ELF-1 (cell line): ENCODE results near the gene NPRL2.

ENCODE experiments used
- DNase-seq: peaks from one replicate; pipeline ENCODE4 v3.0.0-alpha.2; 2016; ENCODE audit warnings: low read depth, low spot score

NPRL2 gene

GRCh38 chr3:50373146-50374051 lies 22.8 kb upstream of the NPRL2 start:
- DNase-seq, result no peak

DNA sequence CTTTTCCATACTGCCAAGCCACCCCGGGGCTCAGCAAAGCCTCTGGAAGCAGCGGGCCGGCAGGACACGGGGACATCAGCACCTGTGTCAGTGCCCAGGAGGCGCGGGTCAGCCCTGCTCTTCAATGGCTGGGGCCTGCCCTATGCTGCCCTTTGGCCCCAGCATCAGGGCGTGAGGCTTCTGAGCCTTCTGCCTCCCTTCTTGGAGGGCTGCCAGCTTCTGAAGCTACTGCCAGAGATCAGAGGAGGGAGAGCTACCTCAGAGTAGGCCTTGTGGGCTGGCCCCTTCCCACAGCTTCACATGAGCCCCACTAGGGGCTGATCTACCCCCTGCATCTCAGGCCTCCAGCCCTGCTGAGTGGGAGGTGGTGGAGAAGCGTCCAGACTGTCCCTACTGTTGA lies 21.8 kb upstream of the NPRL2 start:
- DNase-seq, result no peak

- DNase-seq, result no peak
Observed at GRCh38 chr3:50371133-50371685, 20.6 kb upstream of the NPRL2 start.

DNA sequence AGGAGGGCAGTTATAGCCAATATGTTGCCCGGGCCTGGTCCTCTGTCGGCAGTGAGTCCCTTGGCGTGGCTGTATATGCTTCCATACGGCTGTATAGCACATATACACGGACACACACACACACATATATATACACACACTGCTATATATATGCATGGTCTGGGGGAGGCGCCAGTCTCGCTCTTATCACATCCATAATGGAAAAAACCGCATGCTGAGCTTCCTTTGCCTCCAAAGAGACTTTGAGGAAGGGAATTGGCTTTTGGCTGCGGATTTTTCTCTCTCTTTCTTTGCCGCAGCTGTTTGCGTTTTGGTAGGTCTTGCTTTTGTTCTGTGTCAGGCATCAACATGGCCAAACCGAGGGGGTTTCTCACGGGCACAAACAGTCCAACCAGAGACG lies 20.0 kb upstream of the NPRL2 start:
- DNase-seq, result no peak

DNA sequence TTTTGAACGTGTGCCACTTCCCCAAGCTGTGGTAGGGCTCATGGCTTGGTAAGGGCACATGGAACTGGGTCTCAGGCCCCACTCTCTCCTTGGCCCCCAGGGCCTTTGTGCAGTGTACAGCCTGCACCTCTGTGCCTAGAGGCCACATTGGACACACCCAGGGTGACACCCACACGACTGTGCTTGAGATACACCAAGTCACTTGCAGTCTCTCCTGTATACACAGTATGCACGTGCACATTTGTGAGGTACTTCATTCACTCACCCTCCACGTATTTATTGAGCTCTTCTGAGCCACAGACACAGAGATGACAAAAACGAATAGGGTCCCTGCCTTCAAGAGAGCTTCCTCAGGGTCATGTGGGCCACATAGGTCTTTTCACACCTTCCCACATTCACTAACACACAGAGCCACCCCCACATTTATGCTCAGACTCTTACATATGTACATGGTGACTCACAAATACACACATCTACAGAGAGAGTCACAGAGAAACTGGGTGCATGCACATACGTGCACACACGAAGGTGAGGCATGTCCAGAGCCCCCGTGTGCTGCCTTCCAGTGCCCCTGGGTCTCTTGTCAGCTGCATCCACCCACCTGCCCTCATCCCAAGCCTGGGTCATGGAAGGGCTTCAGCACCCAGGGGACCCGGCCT lies 18.6 kb upstream of the NPRL2 start:
- DNase-seq, result no peak

- no peak for DNase-seq
Observed at GRCh38 chr3:50365842-50366220, 15.3 kb upstream of the NPRL2 start.

GRCh38 chr3:50365080-50365841 lies 14.7 kb upstream of the NPRL2 start:
- peak; percentile 81 for DNase-seq

DNA sequence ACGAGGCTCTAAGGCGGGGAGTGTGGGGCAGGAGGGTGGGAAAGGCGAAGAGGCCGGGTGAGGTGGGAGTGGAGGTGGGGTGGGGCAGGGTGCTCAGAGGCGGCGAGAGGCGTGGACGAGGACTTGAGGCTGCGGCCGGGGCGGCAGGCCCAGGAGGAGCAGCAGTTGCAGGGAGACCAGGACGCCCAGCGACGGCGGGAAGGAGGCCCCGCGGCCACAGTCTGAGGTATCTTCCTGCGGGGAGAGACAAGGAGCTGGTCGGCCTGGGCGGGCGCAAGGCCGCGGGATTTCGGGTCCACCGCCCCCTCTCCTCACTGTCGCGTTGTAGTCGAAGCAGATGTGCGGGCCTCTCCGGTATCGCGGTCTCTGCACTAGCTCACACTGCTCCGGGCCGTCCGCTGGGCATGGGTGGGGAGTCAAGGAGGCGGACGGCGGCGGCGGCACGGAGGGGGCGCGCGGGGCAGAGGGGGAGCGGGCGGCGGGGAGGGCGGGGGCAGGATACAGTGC lies 14.1 kb upstream of the NPRL2 start:
- peak; percentile 34 for DNase-seq

DNA sequence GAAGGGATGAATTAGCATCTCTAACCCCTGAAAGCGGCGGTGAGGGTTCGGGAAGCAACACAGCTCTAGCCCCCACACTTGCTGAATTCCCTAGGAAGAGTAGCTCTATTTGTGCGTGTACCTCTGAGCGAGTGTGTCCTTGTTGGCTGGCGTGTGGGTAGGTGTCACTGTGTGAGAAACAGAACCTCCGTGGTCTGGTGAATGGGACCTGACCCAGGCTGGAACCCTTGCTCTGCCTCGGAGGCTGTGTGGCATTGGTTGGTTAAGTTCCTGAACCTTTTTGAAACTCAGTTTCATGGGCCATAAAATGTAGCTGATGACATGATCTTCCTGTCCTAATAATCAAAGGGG lies 9.2 kb upstream of the NPRL2 start:
- DNase-seq, result no peak

- DNase-seq, result peak; percentile 97
Observed at GRCh38 chr3:50358911-50359759, 8.6 kb upstream of the NPRL2 start, which contains the start of gene TMEM115. Gene TMEM115 (minus strand): TSS chr3:50359521. CDS start chr3:50359063, 458 bp downstream.

- no peak for DNase-seq
Observed at GRCh38 chr3:50358355-50358910, 7.9 kb upstream of the NPRL2 start.

GRCh38 chr3:50357481-50357880 lies 6.9 kb upstream of the NPRL2 start:
- no peak for DNase-seq

DNA sequence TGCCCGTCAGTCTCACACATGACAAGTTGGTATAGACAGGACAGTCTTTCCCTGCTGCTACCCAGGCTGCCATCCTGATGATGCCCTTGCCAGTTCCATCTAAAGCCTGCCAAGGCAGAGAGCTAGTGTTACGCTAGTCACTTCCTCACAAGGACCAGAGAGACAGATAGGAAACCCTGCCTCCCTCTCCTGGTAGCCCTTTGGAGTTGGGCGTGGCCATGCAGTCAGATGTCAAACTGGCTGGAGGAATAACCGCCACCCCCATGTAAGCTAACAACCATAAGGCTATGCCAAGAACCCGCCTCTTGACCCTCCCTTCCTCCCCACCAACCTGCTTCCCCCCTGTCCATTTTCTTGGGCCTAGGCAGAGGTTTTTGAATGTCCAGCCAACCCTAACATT lies 6.0 kb upstream of the NPRL2 start:
- no peak for DNase-seq

DNA sequence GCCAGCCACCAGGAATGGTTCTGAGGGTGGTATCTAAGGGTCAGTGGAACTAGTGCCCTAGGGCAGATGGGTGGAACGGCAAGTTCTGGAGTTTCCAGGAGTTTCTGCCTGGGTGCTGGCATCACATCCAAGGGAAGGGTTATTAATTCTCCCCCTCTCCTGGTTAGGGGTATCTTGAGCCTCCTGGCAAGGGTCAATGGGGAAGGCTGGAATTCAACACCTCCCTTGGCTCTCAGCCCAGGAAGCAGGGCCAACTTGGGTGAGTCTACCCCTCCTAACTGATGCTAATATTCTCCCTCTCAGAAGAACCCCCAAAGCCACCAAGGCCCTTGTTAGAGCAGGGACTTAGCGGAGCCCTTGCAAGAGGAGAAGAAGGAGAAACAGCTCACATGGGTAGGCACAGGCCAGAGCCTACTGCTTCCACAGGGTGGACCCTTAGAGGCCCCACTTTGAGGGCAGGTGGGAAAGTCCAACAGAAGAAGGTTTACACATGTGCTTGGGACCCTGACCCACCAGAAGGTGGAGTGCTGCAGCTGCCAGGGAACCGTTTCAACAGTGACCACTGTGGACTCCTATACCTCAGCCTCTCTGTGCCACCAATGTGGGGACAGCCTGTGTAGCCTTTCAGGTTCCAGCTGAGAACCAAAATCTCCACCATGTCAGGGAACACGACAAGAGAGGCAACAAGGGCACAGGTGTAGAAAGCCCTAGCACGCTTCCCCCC lies 5.4 kb upstream of the NPRL2 start:
- no peak for DNase-seq

GRCh38 chr3:50354850-50355249 lies 4.3 kb upstream of the NPRL2 start:
- no peak for DNase-seq

DNA sequence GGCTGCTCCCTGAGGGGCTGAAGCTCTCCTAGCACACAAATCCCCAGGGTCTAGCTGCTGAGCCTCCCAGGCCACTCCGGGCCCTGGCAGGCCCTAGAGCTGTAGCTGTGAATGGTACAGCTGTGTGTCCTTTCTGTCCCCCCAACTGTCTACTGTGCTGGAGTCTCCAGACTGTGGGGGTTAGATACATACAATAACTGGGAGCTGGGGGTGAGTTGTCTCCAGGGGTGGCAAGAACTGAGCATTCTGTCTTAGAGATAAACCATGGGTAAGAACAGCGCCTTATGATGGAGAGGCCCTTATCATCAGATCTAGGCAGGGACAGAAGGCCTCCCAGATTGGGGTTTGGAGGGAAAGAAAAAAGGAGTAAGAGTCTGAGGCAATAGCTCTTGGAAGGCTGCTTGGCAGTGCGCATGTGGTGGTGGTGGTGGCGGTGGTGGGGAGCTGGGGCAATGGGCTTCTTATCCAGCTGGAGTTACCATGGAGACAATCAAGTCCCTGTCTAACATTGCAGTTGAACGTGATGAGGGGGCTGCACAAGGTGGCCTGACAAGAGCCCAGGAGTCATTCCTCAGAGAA lies 3.7 kb upstream of the NPRL2 start:
- no peak for DNase-seq

DNA sequence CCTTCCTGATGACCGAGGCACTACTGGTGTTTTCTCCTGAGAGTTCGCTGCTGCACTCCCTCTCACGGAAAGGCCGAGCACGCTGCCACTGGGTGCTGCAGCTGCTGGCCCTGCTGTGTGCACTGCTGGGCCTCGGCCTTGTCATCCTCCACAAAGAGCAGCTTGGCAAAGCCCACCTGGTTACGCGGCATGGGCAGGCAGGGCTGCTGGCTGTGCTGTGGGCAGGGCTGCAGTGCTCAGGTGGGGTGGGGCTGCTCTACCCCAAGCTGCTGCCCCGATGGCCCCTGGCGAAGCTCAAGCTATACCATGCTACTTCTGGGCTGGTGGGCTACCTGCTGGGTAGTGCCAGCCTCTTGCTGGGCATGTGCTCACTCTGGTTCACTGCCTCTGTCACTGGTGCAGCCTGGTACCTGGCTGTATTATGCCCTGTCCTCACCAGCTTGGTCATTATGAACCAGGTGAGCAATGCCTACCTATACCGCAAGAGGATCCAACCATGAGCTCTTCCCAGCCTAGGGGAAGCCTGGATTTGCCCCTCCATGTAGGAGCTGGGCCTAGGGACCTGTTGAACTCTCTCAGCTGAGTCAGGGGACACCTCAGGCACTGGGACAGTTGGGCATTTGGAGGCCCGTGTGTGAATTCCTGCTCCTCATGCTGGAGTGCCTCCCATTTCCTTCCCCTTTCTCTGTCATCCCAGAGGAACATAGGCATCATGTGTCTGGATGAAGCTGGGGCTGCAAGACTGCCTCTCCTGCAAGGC lies 2.9 kb upstream of the NPRL2 start:
- DNase-seq, result no peak

GRCh38 chr3:50352781-50353180 lies 2.2 kb upstream of the NPRL2 start:
- DNase-seq, result no peak

DNA sequence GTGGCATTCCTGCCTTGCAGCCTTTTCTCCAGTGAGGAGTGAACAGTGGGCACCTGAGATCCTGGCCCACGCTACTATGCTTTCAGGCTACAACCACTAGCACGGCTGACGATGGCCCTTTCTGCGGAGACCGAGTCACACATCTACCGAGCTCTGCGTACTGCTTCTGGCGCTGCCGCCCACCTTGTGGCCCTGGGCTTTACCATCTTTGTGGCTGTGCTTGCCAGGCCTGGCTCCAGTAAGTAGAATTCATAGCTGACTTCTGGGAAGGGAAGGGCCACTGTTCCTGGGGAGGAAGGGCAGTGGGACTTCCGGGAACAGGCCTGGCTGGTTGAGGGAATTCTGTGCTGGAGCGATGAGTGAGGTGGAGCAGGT lies 735 bp upstream of the NPRL2 start:
- no peak for DNase-seq
